ENCODE measurements around the gene SYP.
"Not testable (repeated sequence)": the region's sequence is repeated elsewhere in the genome, so short reads cannot be mapped to it uniquely, and the experiment has no call there.

SYP gene

DNA sequence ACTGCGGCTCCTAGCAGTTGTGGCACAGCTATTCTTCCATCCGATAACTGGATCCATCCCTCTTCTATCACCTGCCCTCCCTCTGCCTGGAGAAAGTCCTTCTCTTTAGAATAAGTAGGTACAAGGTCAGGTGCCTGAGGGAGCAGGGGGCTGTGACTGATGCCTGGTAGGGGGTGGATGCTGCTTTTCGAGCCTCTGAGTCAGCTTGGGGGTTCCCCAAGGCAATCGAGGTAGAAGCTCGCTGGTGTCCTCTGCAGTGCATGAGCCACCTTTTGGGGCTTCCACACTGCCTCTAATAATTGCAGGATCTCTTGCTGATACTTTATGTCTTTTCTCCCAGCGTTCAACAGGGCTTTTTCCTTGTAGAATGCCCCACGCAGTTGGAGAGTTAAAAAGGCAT lies 56.8 kb downstream of the SYP start:
- in situ Hi-C loops (cut with MboI; ENCODE audit: low sequenced_read_pairs): not testable (repeated sequence)

DNA sequence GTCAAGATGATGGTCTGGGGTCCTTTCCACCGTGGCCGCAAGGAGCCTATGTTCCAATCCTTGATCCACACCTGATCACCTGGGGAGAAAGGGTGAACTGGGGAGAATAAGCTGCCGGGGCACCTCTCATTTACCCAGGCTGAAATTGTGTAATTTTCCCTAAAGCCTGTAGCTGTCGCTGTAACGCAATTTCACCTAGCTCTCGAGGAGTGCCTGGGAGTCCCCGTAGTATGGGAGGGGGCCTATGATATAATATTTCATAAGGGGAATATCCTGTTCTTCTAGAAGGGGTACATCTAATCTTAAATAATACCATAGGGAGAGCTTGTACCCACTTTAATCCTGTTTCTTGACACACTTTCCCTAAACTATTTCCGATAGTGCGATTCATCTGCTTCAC lies 57.7 kb downstream of the SYP start:
- in situ Hi-C loops (cut with MboI; ENCODE audit: low sequenced_read_pairs): not testable (repeated sequence)

DNA sequence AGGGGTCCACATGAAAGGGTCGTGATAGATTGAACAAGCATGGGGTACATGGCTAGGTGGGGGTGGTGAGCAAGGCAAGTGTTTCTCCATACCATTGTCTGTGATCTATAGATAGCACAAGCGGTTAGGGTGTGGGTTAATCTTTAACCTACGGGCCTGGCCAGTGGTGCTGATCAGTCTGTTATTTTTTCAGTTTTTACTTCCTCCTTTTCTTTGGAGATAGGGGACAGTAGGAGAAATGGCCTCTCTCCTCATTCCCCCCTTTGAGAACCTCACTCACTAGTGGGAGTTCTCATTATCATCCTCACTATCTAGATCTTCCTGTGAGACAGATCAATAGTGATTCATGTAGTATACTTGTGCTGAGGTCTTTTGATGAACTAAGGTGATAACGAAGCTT lies 60.3 kb downstream of the SYP start:
- in situ Hi-C loops (cut with MboI; ENCODE audit: low sequenced_read_pairs): no loop called here
